GM23338 (cell line): ENCODE data around the gene MAP4. TPM values are rescaled to one million over a fixed set of nuclear protein-coding genes. Genes with fewer than 3 reads are reported as not detected.

Source experiments
- ATAC-seq: fragments of 200-7000 bp; cut with Tn5 transposase; 3 replicates; pipeline ENCODE4 v1.9.1; 2020
- DNase-seq: peaks from one replicate; pipeline ENCODE4 v3.0.0-alpha.2; 2015; ENCODE audit warnings: low spot score
- H2AFZ ChIP-seq: fragments of 200-600 bp; sonication (generic); 2 replicates; pipeline ENCODE4 v1.8.0; 2016; ENCODE audit warnings: antibody characterized with exemption, mild to moderate bottlenecking, moderate library complexity
- H3F3A ChIP-seq: fragments of 200-600 bp; sonication (generic); replicated peaks from 2 replicates; pipeline ENCODE4 v1.8.0; 2017; ENCODE audit warnings: antibody characterized with exemption, mixed run types, low read depth
- H3K27ac ChIP-seq: fragments of 200-600 bp; sonication (generic); 2 replicates; pipeline ENCODE4 v1.6.1; 2016; ENCODE audit warnings: low read depth
- H3K27me3 ChIP-seq: fragments of 200-600 bp; sonication (generic); 2 replicates; pipeline ENCODE4 v1.8.0; 2016; ENCODE audit warnings: mild to moderate bottlenecking, mixed run types, moderate library complexity; ENCODE audit not compliant: insufficient read depth
- H3K36me3 ChIP-seq: fragments of 200-600 bp; sonication (generic); 2 replicates; pipeline ENCODE4 v1.8.0; 2016; ENCODE audit warnings: mild to moderate bottlenecking; ENCODE audit not compliant: insufficient read depth
- H3K4me1 ChIP-seq: fragments of 200-600 bp; sonication (generic); 2 replicates; pipeline ENCODE4 v1.8.0; 2016; ENCODE audit warnings: mild to moderate bottlenecking, moderate library complexity; ENCODE audit not compliant: insufficient read depth
- H3K4me2 ChIP-seq: fragments of 200-600 bp; sonication (generic); 2 replicates; pipeline ENCODE4 v1.7.1; 2017; ENCODE audit warnings: mixed run types
- H3K4me3 ChIP-seq: fragments of 200-600 bp; sonication (generic); 2 replicates; pipeline ENCODE4 v1.6.1; 2016; ENCODE audit warnings: mixed run types
- H3K79me2 ChIP-seq: fragments of 200-600 bp; sonication (generic); replicated peaks from 2 replicates; pipeline ENCODE4 v1.8.0; 2017; ENCODE audit warnings: mild to moderate bottlenecking; ENCODE audit not compliant: insufficient read depth
- H3K9me2 ChIP-seq: fragments of 200-600 bp; sonication (generic); 2 replicates; pipeline ENCODE4 v1.8.0; 2017; ENCODE audit not compliant: insufficient read depth
- H4K20me1 ChIP-seq: fragments of 200-600 bp; sonication (generic); replicated peaks from 2 replicates; pipeline ENCODE4 v1.8.0; 2017; ENCODE audit warnings: mild to moderate bottlenecking; ENCODE audit not compliant: insufficient read depth
- H3K27ac Mint-ChIP-seq: 2 replicates; pipeline ENCODE4 v1.8.0; 2020; ENCODE audit warnings: inconsistent platforms, mild to moderate bottlenecking, moderate library complexity, mixed read lengths
- H3K27me3 Mint-ChIP-seq: 3 replicates; pipeline ENCODE4 v1.8.0; 2022; ENCODE audit warnings: low read depth, mild to moderate bottlenecking, moderate library complexity, mixed read lengths, inconsistent platforms; ENCODE audit not compliant: insufficient read depth, poor library complexity
- H3K36me3 Mint-ChIP-seq: 3 replicates; pipeline ENCODE4 v1.8.0; 2021; ENCODE audit warnings: low read depth, mild to moderate bottlenecking, inconsistent platforms, moderate library complexity, mixed read lengths
- H3K4me1 Mint-ChIP-seq: 3 replicates; pipeline ENCODE4 v1.8.0; 2020; ENCODE audit warnings: mild to moderate bottlenecking, inconsistent platforms, mixed read lengths
- H3K4me3 Mint-ChIP-seq: 3 replicates; pipeline ENCODE4 v1.8.0; 2021; ENCODE audit warnings: moderate library complexity, mild to moderate bottlenecking, inconsistent platforms, mixed read lengths
- H3K9me3 Mint-ChIP-seq: 3 replicates; pipeline ENCODE4 v1.8.0; 2020; ENCODE audit warnings: moderate library complexity, mild to moderate bottlenecking, inconsistent platforms, mixed read lengths
- CREB1 ChIP-seq: fragments of 250-450 bp; sonication (Bioruptor Pico); IDR thresholded peaks from 2 replicates; pipeline ENCODE4 v1.5.0; 2020; ENCODE audit warnings: low read depth, mild to moderate bottlenecking, moderate library complexity
- CTCF ChIP-seq, 2 experiments: fragments of 200-600 bp in 1 of 2; sonication (generic) in 1 of 2; conservative IDR thresholded peaks; 2 replicates each; pipeline versions ENCODE4 v1.5.1 to v1.6.1; 2016 to 2017; ENCODE audit warnings: antibody characterized with exemption in 2 of 2, low read depth in 2 of 2, mild to moderate bottlenecking in 2 of 2, moderate library complexity in 1 of 2
- ETS1 ChIP-seq: IDR thresholded peaks from 2 replicates; pipeline ENCODE4 v1.6.1; 2016; ENCODE audit warnings: antibody characterized with exemption
- EZH2 ChIP-seq: fragments of 200-600 bp; sonication (generic); IDR thresholded peaks from one replicate; pipeline ENCODE4 v1.8.0; 2017; ENCODE audit warnings: antibody characterized with exemption, mild to moderate bottlenecking, low read depth; ENCODE audit not compliant: unreplicated experiment
- NANOG ChIP-seq: IDR thresholded peaks from 2 replicates; pipeline ENCODE4 v1.6.1; 2016; ENCODE audit warnings: antibody characterized with exemption, borderline replicate concordance
- POLR2AphosphoS5 ChIP-seq: IDR thresholded peaks from 2 replicates; pipeline ENCODE4 v1.6.1; 2016; ENCODE audit warnings: antibody characterized with exemption, low read depth
- REST ChIP-seq: IDR thresholded peaks from one replicate; pipeline ENCODE4 v1.6.1; 2018; ENCODE audit warnings: antibody characterized with exemption; ENCODE audit not compliant: unreplicated experiment
- ZNF331 ChIP-seq: fragments of 250-450 bp; sonication (Bioruptor Pico); IDR thresholded peaks from 2 replicates; pipeline ENCODE4 v1.5.0; 2020; ENCODE audit warnings: low read depth, mild to moderate bottlenecking, moderate library complexity
- ZNF462 ChIP-seq: fragments of 250-450 bp; sonication (Bioruptor Pico); IDR thresholded peaks from 2 replicates; pipeline ENCODE4 v1.5.0; 2020; ENCODE audit warnings: mild to moderate bottlenecking, moderate library complexity
- polyA plus RNA-seq: library from polyadenylated mRNA; unstranded; fragments of >200 nt; fragmentation: Nextera tagmentation; extraction: Ambion mirVana; gene quantifications from 2 replicates; pipeline ENCODE4 v1.2.1, GENCODE V29; 2016
- total RNA-seq: library from RNA; depleted of rRNA; stranded (reverse); fragments of >200 nt; shearing (Covaris generic); gene quantifications from 2 replicates; pipeline ENCODE4 v1.2.3, GENCODE V29; 2014

Gene MAP4
- total and polyA plus RNA-seq, 2 experiments from 2014 or later = 103 to 113 TPM

GRCh38 chr3:47985381-47985780, 30.8 kb downstream of the MAP4 start:
- H4K20me1 ChIP-seq = peaks cover 10% of the 10 kb centered on the region
- no peaks in the 10 kb centered on the region for H3K4me1 ChIP-seq
- no peak for ATAC-seq
- H3K27ac ChIP-seq = no peak overlapping the region
- DNase-seq = no peak
- Mint-ChIP-seq H3K4me1 (peaks cover 7% of the 10 kb centered on the region), H3K36me3 (no peaks in the 10 kb centered on the region; the same call in 2 of the 3 replicates), H3K27me3 (no peaks in the 10 kb centered on the region), H3K4me3 (no peak overlapping the region), H3K9me3 (no peaks in the 10 kb centered on the region), H3K27ac (no peak overlapping the region)
- H2AFZ ChIP-seq = no peak overlapping the region
- no peaks in the 10 kb centered on the region for H3K36me3 ChIP-seq
- no peaks in the 10 kb centered on the region for H3K27me3 ChIP-seq
- H3K4me2 ChIP-seq = no peak overlapping the region
- no peak overlapping the region for H3K4me3 ChIP-seq
- no peaks in the 10 kb centered on the region for H3F3A ChIP-seq
- no peaks in the 10 kb centered on the region for H3K9me2 ChIP-seq
- no peak for TF ChIP-seq REST
- no peak for TF ChIP-seq ZNF331 (CRISPR knock-in tag)
- TF ChIP-seq EZH2 = no peak
- H3K79me2 ChIP-seq = peaks cover 56% of the 10 kb centered on the region

GRCh38 chr3:47984075-47984728, 32.0 kb downstream of the MAP4 start:
- Histone ChIP-seq H3F3A (no peaks in the 10 kb centered on the region), H3K4me1 (no peaks in the 10 kb centered on the region), H2AFZ (no peak overlapping the region), H3K27ac (0 out of 2 replicates have a peak overlapping the region, but pooled peaks have one; percentile 39), H3K4me3 (no peak overlapping the region), H3K79me2 (peaks cover 56% of the 10 kb centered on the region), H3K27me3 (no peaks in the 10 kb centered on the region), H3K4me2 (no peak overlapping the region), H3K36me3 (no peaks in the 10 kb centered on the region), H3K9me2 (no peaks in the 10 kb centered on the region), H4K20me1 (peaks cover 14% of the 10 kb centered on the region)
- no peak overlapping the region for H3K27ac Mint-ChIP-seq
- H3K9me3 Mint-ChIP-seq = no peaks in the 10 kb centered on the region
- H3K36me3 Mint-ChIP-seq = no peaks in the 10 kb centered on the region
- DNase-seq = no peak
- H3K4me3 Mint-ChIP-seq = no peak overlapping the region
- ATAC-seq = no peak
- H3K4me1 Mint-ChIP-seq = no peaks in the 10 kb centered on the region
- H3K27me3 Mint-ChIP-seq = peaks cover 3% of the 10 kb centered on the region
- no peak for TF ChIP-seq CTCF (conservative IDR thresholded peaks at IDR 0.05; ENCODE audit: low read depth in 2 of 2)
- no peak for TF ChIP-seq ETS1
- no peak for TF ChIP-seq CREB1 (CRISPR knock-in tag)
- TF ChIP-seq NANOG = no peak
- no peak for TF ChIP-seq ZNF462 (CRISPR knock-in tag)
- TF ChIP-seq POLR2AphosphoS5 = no peak
